IPS-18c (cell line): ENCODE measurements around the gene TCF7L2.

ENCODE experiments used
- H3K4me3 ChIP-seq: 2 replicates; pipeline ENCODE4 v1.7.0; 2013; ENCODE audit warnings: low read depth, mild to moderate bottlenecking, low read length, moderate library complexity; ENCODE audit not compliant: insufficient read depth
- H3K9me3 ChIP-seq: one replicate; pipeline ENCODE4 v1.6.1; 2013; ENCODE audit warnings: mild to moderate bottlenecking, low read length, moderate library complexity; ENCODE audit not compliant: control insufficient read depth, insufficient read depth

Gene TCF7L2

GRCh38 chr10:113024930-113025329 lies 74.9 kb downstream of the TCF7L2 start:
- H3K4me3 ChIP-seq = no peak overlapping the region
- no peaks in the 10 kb centered on the region for H3K9me3 ChIP-seq

GRCh38 chr10:113025487-113025886 lies 75.4 kb downstream of the TCF7L2 start:
- H3K9me3 ChIP-seq = no peaks in the 10 kb centered on the region
- H3K4me3 ChIP-seq = no peak overlapping the region

GRCh38 chr10:113026679-113027078 lies 76.6 kb downstream of the TCF7L2 start:
- Histone ChIP-seq H3K9me3 (no peaks in the 10 kb centered on the region), H3K4me3 (no peak overlapping the region)

GRCh38 chr10:113027230-113027573 lies 77.2 kb downstream of the TCF7L2 start:
- no peak overlapping the region for H3K4me3 ChIP-seq

GRCh38 chr10:113027574-113028455 lies 77.8 kb downstream of the TCF7L2 start:
- no peak overlapping the region for H3K4me3 ChIP-seq
- H3K9me3 ChIP-seq = no peaks in the 10 kb centered on the region

More at GRCh38 chr10:113027230-113027573, 77.2 kb downstream of the TCF7L2 start:
- H3K9me3 ChIP-seq = no peaks in the 10 kb centered on the region

GRCh38 chr10:113028456-113029440 lies 78.7 kb downstream of the TCF7L2 start:
- Histone ChIP-seq H3K4me3 (no peak overlapping the region), H3K9me3 (no peaks in the 10 kb centered on the region)

- Histone ChIP-seq H3K9me3 (no peaks in the 10 kb centered on the region), H3K4me3 (no peak overlapping the region)
Measured at GRCh38 chr10:113030453-113030852, 80.4 kb downstream of the TCF7L2 start.

- H3K9me3 ChIP-seq = no peaks in the 10 kb centered on the region
- no peak overlapping the region for H3K4me3 ChIP-seq
Measured at GRCh38 chr10:113031147-113031546, 81.1 kb downstream of the TCF7L2 start.

- Histone ChIP-seq H3K9me3 (no peaks in the 10 kb centered on the region), H3K4me3 (no peak overlapping the region)
Measured at GRCh38 chr10:113033991-113034390, 83.9 kb downstream of the TCF7L2 start.

- Histone ChIP-seq H3K9me3 (no peaks in the 10 kb centered on the region), H3K4me3 (no peak overlapping the region)
Measured at GRCh38 chr10:113035732-113036312, 85.8 kb downstream of the TCF7L2 start.

GRCh38 chr10:113036619-113037018 lies 86.6 kb downstream of the TCF7L2 start:
- Histone ChIP-seq H3K9me3 (no peaks in the 10 kb centered on the region), H3K4me3 (no peak overlapping the region)

GRCh38 chr10:113037218-113037617 lies 87.2 kb downstream of the TCF7L2 start:
- H3K4me3 ChIP-seq = no peak overlapping the region

GRCh38 chr10:113038183-113038582 lies 88.1 kb downstream of the TCF7L2 start:
- H3K9me3 ChIP-seq = no peaks in the 10 kb centered on the region

More at GRCh38 chr10:113037218-113037617, 87.2 kb downstream of the TCF7L2 start:
- H3K9me3 ChIP-seq = no peaks in the 10 kb centered on the region

GRCh38 chr10:113038985-113039384 lies 88.9 kb downstream of the TCF7L2 start:
- H3K4me3 ChIP-seq = no peak overlapping the region
- no peaks in the 10 kb centered on the region for H3K9me3 ChIP-seq

More at GRCh38 chr10:113038183-113038582, 88.1 kb downstream of the TCF7L2 start:
- H3K4me3 ChIP-seq = no peak overlapping the region

- no peaks in the 10 kb centered on the region for H3K9me3 ChIP-seq
- no peak overlapping the region for H3K4me3 ChIP-seq
Measured at GRCh38 chr10:113041324-113041723, 91.3 kb downstream of the TCF7L2 start.

GRCh38 chr10:113041841-113042750 lies 92.0 kb downstream of the TCF7L2 start:
- H3K9me3 ChIP-seq = no peaks in the 10 kb centered on the region
- H3K4me3 ChIP-seq = no peak overlapping the region
